ENCODE data around the gene CRYBA4. TPM values are rescaled to one million over a fixed set of nuclear protein-coding genes. Genes with fewer than 3 reads are reported as not detected.
A peak's percentile ranks its signal among the peaks of the same experiment; 100 is the strongest.

CRYBA4 gene
- total RNA-seq, 1 donor from 2014 or later: not detected

GRCh38 chr22:26586556-26587325 is 35.0 kb upstream of the CRYBA4 start:
- Mint-ChIP-seq H3K27me3 (ENCODE audit: low read depth) (no peaks in the 10 kb centered on the region), H3K4me1 (ENCODE audit: low read depth) (peaks cover 29% of the 10 kb centered on the region), H3K36me3 (ENCODE audit: low read depth) (peaks cover 14% of the 10 kb centered on the region), H3K4me3 (ENCODE audit: low read depth) (no peak overlapping the region), H3K27ac (no peak overlapping the region), H3K9me3 (no peaks in the 10 kb centered on the region)
- intact Hi-C loops (cut with micrococcal nuclease): no loop called here
- DNase-seq (ENCODE audit: low spot score): no peak

GRCh38 chr22:26587991-26588613 is 33.7 kb upstream of the CRYBA4 start:
- intact Hi-C loops (cut with micrococcal nuclease): no loop called here
- DNase-seq (ENCODE audit: low spot score): no peak
- peak overlapping the region; percentile 86 for H3K4me3 Mint-ChIP-seq (ENCODE audit: low read depth)
- peaks cover 9% of the 10 kb centered on the region for H3K36me3 Mint-ChIP-seq (ENCODE audit: low read depth)
- no peaks in the 10 kb centered on the region for H3K27me3 Mint-ChIP-seq (ENCODE audit: low read depth)
- H3K9me3 Mint-ChIP-seq: no peaks in the 10 kb centered on the region
- H3K4me1 Mint-ChIP-seq (ENCODE audit: low read depth): peaks cover 42% of the 10 kb centered on the region
- H3K27ac Mint-ChIP-seq: no peak overlapping the region

GRCh38 chr22:26588729-26589366 is 32.9 kb upstream of the CRYBA4 start:
- intact Hi-C loops (cut with micrococcal nuclease): no loop called here
- no peaks in the 10 kb centered on the region for H3K9me3 Mint-ChIP-seq
- peaks cover 9% of the 10 kb centered on the region for H3K36me3 Mint-ChIP-seq (ENCODE audit: low read depth)
- no peaks in the 10 kb centered on the region for H3K27me3 Mint-ChIP-seq (ENCODE audit: low read depth)
- H3K4me1 Mint-ChIP-seq (ENCODE audit: low read depth): peaks cover 47% of the 10 kb centered on the region
- no peak overlapping the region for H3K27ac Mint-ChIP-seq
- H3K4me3 Mint-ChIP-seq (ENCODE audit: low read depth): peak overlapping the region; percentile 86
- DNase-seq (ENCODE audit: low spot score): no peak

DNA sequence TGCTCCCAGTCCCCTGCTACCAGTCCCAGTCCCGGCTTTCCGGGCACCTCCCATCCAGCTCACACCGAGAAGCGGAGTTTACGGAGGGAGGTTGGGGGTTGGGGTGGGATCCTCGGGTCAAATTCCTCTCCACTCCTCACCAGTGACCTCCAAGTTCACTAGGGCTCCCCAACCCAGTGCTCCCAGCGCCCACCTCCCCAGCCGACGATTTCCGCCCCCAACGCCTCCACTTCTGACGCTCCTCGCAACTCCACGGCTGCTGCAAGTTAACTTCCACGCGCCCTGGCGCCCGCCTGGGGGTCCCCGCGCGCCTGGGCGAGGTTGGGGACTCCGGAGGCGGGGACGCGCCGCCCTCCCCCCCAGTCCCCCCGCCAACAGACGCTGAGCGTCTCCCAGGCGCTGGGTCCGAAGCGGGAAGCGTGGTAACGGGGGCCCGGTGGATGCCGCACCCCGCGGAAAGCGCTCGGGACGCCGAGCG is 32.4 kb upstream of the CRYBA4 start:
- peak overlapping the region; percentile 86 for H3K4me3 Mint-ChIP-seq (ENCODE audit: low read depth)
- DNase-seq (ENCODE audit: low spot score): no peak
- peaks cover 9% of the 10 kb centered on the region for H3K36me3 Mint-ChIP-seq (ENCODE audit: low read depth)
- H3K4me1 Mint-ChIP-seq (ENCODE audit: low read depth): peaks cover 50% of the 10 kb centered on the region
- H3K27ac Mint-ChIP-seq: no peak overlapping the region
- intact Hi-C loops (cut with micrococcal nuclease): no loop called here
- no peaks in the 10 kb centered on the region for H3K9me3 Mint-ChIP-seq
- no peaks in the 10 kb centered on the region for H3K27me3 Mint-ChIP-seq (ENCODE audit: low read depth)

DNA sequence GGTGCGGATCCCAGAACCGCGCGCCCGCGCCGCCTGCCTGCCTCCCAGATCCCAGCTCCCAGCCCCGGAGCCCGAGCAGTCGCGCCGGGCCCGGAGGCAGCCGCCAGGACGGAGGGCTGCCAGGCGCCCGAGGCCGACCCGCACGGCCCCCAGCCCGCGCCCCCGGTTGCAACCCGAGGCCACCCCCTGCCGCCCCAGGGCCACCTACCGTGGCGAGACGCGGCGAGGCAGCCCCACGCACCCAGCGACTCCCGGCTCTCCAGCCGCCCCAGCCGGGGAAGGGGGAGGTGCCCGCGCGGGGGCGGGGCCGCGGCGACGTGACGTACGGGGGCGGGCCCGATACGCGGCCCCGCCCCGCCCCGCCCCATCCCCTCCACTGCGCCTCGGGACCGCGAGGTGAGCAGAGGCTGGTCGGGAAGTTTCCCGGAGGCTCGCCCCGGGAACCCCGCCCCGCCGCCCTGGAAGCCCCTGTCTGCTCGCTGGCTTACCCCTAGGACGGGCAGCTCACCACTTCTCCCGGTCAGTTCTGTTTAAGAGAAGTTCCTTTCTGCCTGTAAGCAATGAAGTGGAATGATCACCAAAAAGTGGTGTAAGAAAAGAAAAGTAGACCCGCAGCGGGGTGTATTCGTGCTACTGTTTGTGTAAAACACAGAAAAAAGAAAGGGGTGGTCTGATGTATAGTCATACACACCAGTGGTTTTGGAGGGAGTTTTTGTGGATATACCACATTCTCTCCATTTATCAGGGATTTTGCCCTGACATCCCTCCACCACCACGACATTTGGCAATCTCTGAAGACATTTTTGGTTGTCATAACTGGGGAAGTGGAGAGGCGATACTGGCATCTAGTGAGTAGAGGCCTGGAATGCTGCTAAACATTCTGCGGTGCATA is 31.7 kb upstream of the CRYBA4 start, which contains the start of gene TPST2:
Gene TPST2, minus strand, starts transcription at position 288 of the 892 bp plus-strand sequence. CDS start 48,502 bp downstream, outside the sequence.
- Mint-ChIP-seq H3K4me1 (ENCODE audit: low read depth) (peaks cover 50% of the 10 kb centered on the region), H3K27me3 (ENCODE audit: low read depth) (no peaks in the 10 kb centered on the region), H3K9me3 (no peaks in the 10 kb centered on the region)

GRCh38 chr22:26592421-26592891 is 29.3 kb upstream of the CRYBA4 start:
- intact Hi-C loops (cut with micrococcal nuclease): loop anchor here (5.0 kb wide), 2 partner anchors 80 kb away; partner anchors contain the start of gene TFIP11

More for the DNA sequence above, 31.7 kb upstream of the CRYBA4 start, which contains the start of gene TPST2:
- intact Hi-C loops (cut with micrococcal nuclease): loop anchor here (5.0 kb wide), 2 partner anchors 78 to 82 kb away; partner anchors contain the start of gene TFIP11
- Mint-ChIP-seq H3K36me3 (ENCODE audit: low read depth) (peaks cover 9% of the 10 kb centered on the region), H3K4me3 (ENCODE audit: low read depth) (peak within 1 kb of the TSS; percentile 87), H3K27ac (peak within 1 kb of the TSS; percentile 80)
- peak; percentile 70 for DNase-seq (ENCODE audit: low spot score)

DNA sequence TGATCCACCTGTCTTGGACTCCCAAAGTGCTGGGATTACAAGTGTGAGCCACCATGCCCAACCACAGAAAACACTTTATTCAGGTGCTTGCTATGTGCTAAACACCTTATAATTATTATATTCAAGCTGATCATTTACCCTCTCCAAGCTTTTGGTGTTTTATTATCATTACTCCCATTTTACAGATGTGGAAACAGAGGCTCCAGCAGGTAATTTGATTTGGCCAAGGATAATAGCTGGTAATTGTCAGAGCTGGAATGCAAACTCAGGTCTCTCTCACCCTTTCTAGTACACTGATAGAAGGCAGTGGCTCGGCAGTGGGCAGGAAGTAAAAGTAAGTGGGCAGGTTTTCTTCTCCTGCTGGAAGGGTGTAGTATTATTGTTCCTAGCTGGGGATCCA is 28.0 kb upstream of the CRYBA4 start:
- no peaks in the 10 kb centered on the region for H3K36me3 Mint-ChIP-seq (ENCODE audit: low read depth)
- H3K4me3 Mint-ChIP-seq (ENCODE audit: low read depth): no peak overlapping the region
- peaks cover 37% of the 10 kb centered on the region for H3K4me1 Mint-ChIP-seq (ENCODE audit: low read depth)
- intact Hi-C loops (cut with micrococcal nuclease): loop anchor here (5.0 kb wide), 2 partner anchors 79 to 81 kb away; partner anchors contain the start of gene TFIP11
- DNase-seq (ENCODE audit: low spot score): no peak
- peaks cover 13% of the 10 kb centered on the region for H3K27me3 Mint-ChIP-seq (ENCODE audit: low read depth)
- H3K9me3 Mint-ChIP-seq: no peaks in the 10 kb centered on the region
- no peak overlapping the region for H3K27ac Mint-ChIP-seq

More at GRCh38 chr22:26592421-26592891, 29.3 kb upstream of the CRYBA4 start:
- H3K9me3 Mint-ChIP-seq: no peaks in the 10 kb centered on the region
- DNase-seq (ENCODE audit: low spot score): peak; percentile 49
- H3K4me3 Mint-ChIP-seq (ENCODE audit: low read depth): peak overlapping the region; percentile 19
- peaks cover 43% of the 10 kb centered on the region for H3K4me1 Mint-ChIP-seq (ENCODE audit: low read depth)
- H3K27me3 Mint-ChIP-seq (ENCODE audit: low read depth): peaks cover 9% of the 10 kb centered on the region
- H3K36me3 Mint-ChIP-seq (ENCODE audit: low read depth): peaks cover 9% of the 10 kb centered on the region
- peak overlapping the region; percentile 29 for H3K27ac Mint-ChIP-seq

GRCh38 chr22:26597026-26597425 is 24.7 kb upstream of the CRYBA4 start:
- no peaks in the 10 kb centered on the region for H3K36me3 Mint-ChIP-seq (ENCODE audit: low read depth)
- peaks cover 20% of the 10 kb centered on the region for H3K4me1 Mint-ChIP-seq (ENCODE audit: low read depth)
- no peak for DNase-seq (ENCODE audit: low spot score)
- H3K27ac Mint-ChIP-seq: no peak overlapping the region
- intact Hi-C loops (cut with micrococcal nuclease): no loop called here
- H3K4me3 Mint-ChIP-seq (ENCODE audit: low read depth): no peak overlapping the region
- H3K27me3 Mint-ChIP-seq (ENCODE audit: low read depth): peaks cover 15% of the 10 kb centered on the region
- H3K9me3 Mint-ChIP-seq: no peaks in the 10 kb centered on the region

DNA sequence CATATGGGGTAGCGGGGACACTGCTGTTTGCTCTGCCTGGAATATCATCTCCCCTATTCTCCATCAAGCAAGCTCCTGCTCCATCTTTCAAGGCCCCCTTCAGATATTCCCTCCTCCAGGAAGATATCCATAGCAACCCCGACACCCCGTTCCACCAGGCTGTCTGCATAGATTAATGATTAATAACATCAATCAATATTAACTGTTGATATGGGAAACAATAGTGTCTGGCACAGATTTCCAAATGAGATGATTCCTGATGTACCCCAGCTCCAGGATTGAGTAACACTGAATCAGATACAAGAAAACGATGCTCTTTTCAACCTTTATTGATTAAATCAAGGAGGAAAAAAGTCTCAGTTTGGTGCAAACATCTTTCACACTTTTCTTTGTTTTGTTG is 24.3 kb upstream of the CRYBA4 start:
- no peak overlapping the region for H3K4me3 Mint-ChIP-seq (ENCODE audit: low read depth)

GRCh38 chr22:26599505-26599904 is 22.3 kb upstream of the CRYBA4 start:
- peaks cover 15% of the 10 kb centered on the region for H3K27me3 Mint-ChIP-seq (ENCODE audit: low read depth)
- H3K9me3 Mint-ChIP-seq: no peaks in the 10 kb centered on the region
- no peaks in the 10 kb centered on the region for H3K36me3 Mint-ChIP-seq (ENCODE audit: low read depth)
- peaks cover 3% of the 10 kb centered on the region for H3K4me1 Mint-ChIP-seq (ENCODE audit: low read depth)
- DNase-seq (ENCODE audit: low spot score): no peak
- intact Hi-C loops (cut with micrococcal nuclease): no loop called here
- no peak overlapping the region for H3K27ac Mint-ChIP-seq
- H3K4me3 Mint-ChIP-seq (ENCODE audit: low read depth): no peak overlapping the region

More for the DNA sequence above, 24.3 kb upstream of the CRYBA4 start:
- no peaks in the 10 kb centered on the region for H3K36me3 Mint-ChIP-seq (ENCODE audit: low read depth)
- no peak for DNase-seq (ENCODE audit: low spot score)
- no peak overlapping the region for H3K27ac Mint-ChIP-seq
- intact Hi-C loops (cut with micrococcal nuclease): no loop called here
- peaks cover 16% of the 10 kb centered on the region for H3K4me1 Mint-ChIP-seq (ENCODE audit: low read depth)
- no peaks in the 10 kb centered on the region for H3K9me3 Mint-ChIP-seq
- H3K27me3 Mint-ChIP-seq (ENCODE audit: low read depth): peaks cover 15% of the 10 kb centered on the region

GRCh38 chr22:26601726-26602125 is 20.0 kb upstream of the CRYBA4 start:
- DNase-seq (ENCODE audit: low spot score): no peak
- H3K4me3 Mint-ChIP-seq (ENCODE audit: low read depth): no peak overlapping the region
- no peak overlapping the region for H3K27ac Mint-ChIP-seq
- H3K9me3 Mint-ChIP-seq: no peaks in the 10 kb centered on the region
- intact Hi-C loops (cut with micrococcal nuclease): no loop called here
- H3K36me3 Mint-ChIP-seq (ENCODE audit: low read depth): no peaks in the 10 kb centered on the region
- H3K27me3 Mint-ChIP-seq (ENCODE audit: low read depth): peaks cover 12% of the 10 kb centered on the region
- peaks cover 3% of the 10 kb centered on the region for H3K4me1 Mint-ChIP-seq (ENCODE audit: low read depth)

DNA sequence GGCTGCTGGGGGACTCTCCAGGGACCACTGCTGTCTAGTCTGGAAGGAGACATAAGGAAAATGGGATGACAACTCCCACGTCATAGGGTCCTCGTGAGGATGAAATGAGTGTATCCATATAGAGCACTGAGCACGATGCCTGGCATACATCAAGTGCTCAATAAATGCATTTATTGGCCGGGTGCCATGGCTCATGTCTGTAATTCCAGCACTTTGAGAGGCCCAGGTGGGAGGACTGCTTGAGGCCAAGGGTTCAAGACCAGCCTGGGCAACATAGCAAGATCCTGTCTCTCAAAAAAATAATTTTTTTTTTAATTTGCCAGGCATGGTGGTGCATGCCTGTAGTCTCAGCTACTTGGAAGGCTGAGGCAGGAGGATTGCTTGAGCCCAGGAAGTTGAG is 19.6 kb upstream of the CRYBA4 start:
- Mint-ChIP-seq H3K27ac (no peak overlapping the region), H3K4me1 (ENCODE audit: low read depth) (peaks cover 3% of the 10 kb centered on the region)
- intact Hi-C loops (cut with micrococcal nuclease): no loop called here

More for the DNA sequence above, 19.6 kb upstream of the CRYBA4 start:
- Mint-ChIP-seq H3K4me3 (ENCODE audit: low read depth) (no peak overlapping the region), H3K9me3 (no peaks in the 10 kb centered on the region), H3K36me3 (ENCODE audit: low read depth) (no peaks in the 10 kb centered on the region), H3K27me3 (ENCODE audit: low read depth) (peaks cover 9% of the 10 kb centered on the region)
- no peak for DNase-seq (ENCODE audit: low spot score)

Measured in activated T-helper 2 cell treated with anti-CD3 and anti-CD28 coated beads, Interferon-gamma antibody, Interleukin-2, Interleukin-4, amounts not matched to agents 10 μg/mL and 5 μg/mL and 100 μg/mL, durations not matched to agents 14 hours and 24 hours and 36 hours (primary cell).